Mononuclear cell (primary cell): Measurements from ENCODE around the gene MAU2. TPM values are rescaled to one million over a fixed set of nuclear protein-coding genes. Genes with fewer than 3 reads are reported as not detected.
"Not testable (repeated sequence)": the region's sequence is repeated elsewhere in the genome, so short reads cannot be mapped to it uniquely, and the experiment has no call there.

Experiments used
- H3K27me3 ChIP-seq: 2 replicates; pipeline ENCODE4 v1.6.0; 2011; ENCODE audit warnings: low read length, control low read depth; ENCODE audit not compliant: insufficient read depth
- H3K4me1 ChIP-seq: 2 replicates; pipeline ENCODE4 v1.5.1; 2011; ENCODE audit warnings: mild to moderate bottlenecking, low read length, control low read depth; ENCODE audit not compliant: insufficient read depth
- H3K4me3 ChIP-seq: 2 replicates; pipeline ENCODE4 v1.5.1; 2011; ENCODE audit warnings: mild to moderate bottlenecking, low read length, moderate library complexity
- H3K9me3 ChIP-seq: 2 replicates; pipeline ENCODE4 v1.5.1; 2011; ENCODE audit warnings: low read depth, mild to moderate bottlenecking, control low read depth, low read length
- total RNA-seq: library from RNA; depleted of rRNA; stranded (reverse); fragments of >200 nt; gene quantifications from one replicate; pipeline ENCODE4 v1.2.3, GENCODE V29; 2012

Gene MAU2
- total RNA-seq, 1 donor: 55.8 TPM

- H3K9me3 ChIP-seq: no peaks in the 10 kb centered on the region
- no peaks in the 10 kb centered on the region for H3K27me3 ChIP-seq
- H3K4me3 ChIP-seq: no peak overlapping the region
- H3K4me1 ChIP-seq: peaks cover 47% of the 10 kb centered on the region
Observed at GRCh38 chr19:19372656-19373416, 52.2 kb downstream of the MAU2 start.

- Histone ChIP-seq H3K27me3 (no peaks in the 10 kb centered on the region), H3K4me1 (peaks cover 46% of the 10 kb centered on the region), H3K9me3 (no peaks in the 10 kb centered on the region), H3K4me3 (no peak overlapping the region)
Observed at GRCh38 chr19:19379527-19379926, 58.9 kb downstream of the MAU2 start.

GRCh38 chr19:19380316-19380715 lies 59.7 kb downstream of the MAU2 start:
- H3K4me1 ChIP-seq: peaks cover 44% of the 10 kb centered on the region
- H3K9me3 ChIP-seq, H3K27me3 ChIP-seq, H3K4me3 ChIP-seq: not testable (repeated sequence)

- peaks cover 37% of the 10 kb centered on the region for H3K4me1 ChIP-seq
- no peaks in the 10 kb centered on the region for H3K27me3 ChIP-seq
- no peak overlapping the region for H3K4me3 ChIP-seq
- no peaks in the 10 kb centered on the region for H3K9me3 ChIP-seq
Observed at GRCh38 chr19:19381007-19381926, 60.6 kb downstream of the MAU2 start.

- Histone ChIP-seq H3K4me3 (no peak overlapping the region), H3K4me1 (peaks cover 43% of the 10 kb centered on the region), H3K27me3 (no peaks in the 10 kb centered on the region), H3K9me3 (no peaks in the 10 kb centered on the region)
Observed at GRCh38 chr19:19382118-19382517, 61.5 kb downstream of the MAU2 start.

GRCh38 chr19:19384486-19384885 lies 63.9 kb downstream of the MAU2 start:
- no peaks in the 10 kb centered on the region for H3K27me3 ChIP-seq
- no peaks in the 10 kb centered on the region for H3K9me3 ChIP-seq
- peak overlapping the region; percentile 88 for H3K4me3 ChIP-seq
- peaks cover 51% of the 10 kb centered on the region for H3K4me1 ChIP-seq

- peaks cover 59% of the 10 kb centered on the region for H3K4me1 ChIP-seq
- H3K27me3 ChIP-seq: no peaks in the 10 kb centered on the region
- H3K9me3 ChIP-seq: no peaks in the 10 kb centered on the region
- peak overlapping the region; percentile 88 for H3K4me3 ChIP-seq
Observed at GRCh38 chr19:19385131-19385895, 64.7 kb downstream of the MAU2 start.

- Histone ChIP-seq H3K9me3 (no peaks in the 10 kb centered on the region), H3K4me1 (peaks cover 62% of the 10 kb centered on the region), H3K4me3 (peak overlapping the region; percentile 88), H3K27me3 (no peaks in the 10 kb centered on the region)
Observed at GRCh38 chr19:19385896-19386869, 65.6 kb downstream of the MAU2 start.

GRCh38 chr19:19387108-19387507 lies 66.5 kb downstream of the MAU2 start:
- no peaks in the 10 kb centered on the region for H3K9me3 ChIP-seq
- no peaks in the 10 kb centered on the region for H3K27me3 ChIP-seq
- H3K4me1 ChIP-seq: peaks cover 66% of the 10 kb centered on the region
- H3K4me3 ChIP-seq: peak overlapping the region; percentile 88

GRCh38 chr19:19388568-19389555 lies 68.2 kb downstream of the MAU2 start:
- H3K27me3 ChIP-seq: no peaks in the 10 kb centered on the region
- H3K4me1 ChIP-seq: peaks cover 83% of the 10 kb centered on the region
- no peaks in the 10 kb centered on the region for H3K9me3 ChIP-seq
- H3K4me3 ChIP-seq: no peak overlapping the region

- H3K27me3 ChIP-seq, H3K9me3 ChIP-seq, H3K4me3 ChIP-seq: not testable (repeated sequence)
- peaks cover 87% of the 10 kb centered on the region for H3K4me1 ChIP-seq
Observed at GRCh38 chr19:19389683-19390082, 69.1 kb downstream of the MAU2 start.

GRCh38 chr19:19394333-19394732 lies 73.7 kb downstream of the MAU2 start:
- H3K9me3 ChIP-seq: not testable (repeated sequence)
- peaks cover 57% of the 10 kb centered on the region for H3K4me1 ChIP-seq

GRCh38 chr19:19399733-19400433 lies 79.3 kb downstream of the MAU2 start:
- no peak overlapping the region for H3K4me3 ChIP-seq
- H3K4me1 ChIP-seq: peaks cover 32% of the 10 kb centered on the region
- no peaks in the 10 kb centered on the region for H3K27me3 ChIP-seq
- H3K9me3 ChIP-seq: no peaks in the 10 kb centered on the region

More at GRCh38 chr19:19394333-19394732, 73.7 kb downstream of the MAU2 start:
- not testable (repeated sequence) for H3K27me3 ChIP-seq, H3K4me3 ChIP-seq
